OCI-LY7 (cell line): ENCODE data around the gene PIGS.

ENCODE experiments used
- CTCF ChIP-seq: fragments of 200-600 bp; sonication (generic); conservative IDR thresholded peaks from 2 replicates; pipeline ENCODE4 v1.5.1; 2014; ENCODE audit warnings: mild to moderate bottlenecking, antibody characterized with exemption, low read length, moderate library complexity, mixed read lengths
- EZH2phosphoT487 ChIP-seq: fragments of 200-600 bp; sonication (generic); IDR thresholded peaks from 2 replicates; pipeline ENCODE4 v1.6.1; 2018; ENCODE audit warnings: low read depth, borderline replicate concordance, mild to moderate bottlenecking, mixed run types, antibody characterized with exemption, low read length, moderate library complexity, mixed read lengths

GRCh38 chr17:28513476-28513875 is 57.8 kb downstream of the PIGS start:
- TF ChIP-seq CTCF (no peak), EZH2phosphoT487 (no peak)
